H1 (cell line): ENCODE results near the gene ZNF695. TPM values are rescaled to one million over a fixed set of nuclear protein-coding genes. Genes with fewer than 3 reads are reported as not detected.

Experiments used
- CTCF ChIA-PET: fragments of 300-600 bp; sonication (Branson Sonifier 250); formaldehyde crosslinking; loops from one replicate; lab custom pipeline; 2021; ENCODE audit not compliant: partially characterized antibody; lab: Charles Lee
- POLR2A ChIA-PET: fragments of 300-600 bp; sonication (Branson Sonifier 250); formaldehyde crosslinking; loops from one replicate; lab custom pipeline; 2021; ENCODE audit warnings: inconsistent platforms; ENCODE audit not compliant: partially characterized antibody; lab: Charles Lee
- DNase-seq, 2 experiments: peaks; one replicate each; pipeline versions ENCODE4 v3.0.0 to v3.0.0-alpha.2; 2010 to 2022; ENCODE audit warnings: low spot score in 2 of 2, low read depth in 1 of 2, mixed read lengths in 1 of 2
- FAIRE-seq: peaks from 2 replicates; lab custom pipeline; 2011; peaks lifted over from hg19 to GRCh38; lab: Jason Lieb, UNC
- H2AFZ ChIP-seq: 2 replicates; pipeline ENCODE4 v1.8.1; 2012; ENCODE audit warnings: low read length, inconsistent platforms
- H2AK5ac ChIP-seq: 2 replicates; pipeline ENCODE4 v1.6.1; 2013; ENCODE audit warnings: low read depth, low read length
- H2BK120ac ChIP-seq: replicated peaks from 2 replicates; pipeline ENCODE3; 2013; ENCODE audit warnings: low read depth, low read length, inconsistent platforms
- H2BK12ac ChIP-seq: 2 replicates; pipeline ENCODE4 v1.6.1; 2013; ENCODE audit warnings: low read depth, low read length
- H2BK15ac ChIP-seq: 2 replicates; pipeline ENCODE4 v1.6.1; 2013; ENCODE audit warnings: low read length
- H2BK20ac ChIP-seq: 2 replicates; pipeline ENCODE4 v1.6.1; 2013; ENCODE audit warnings: low read length
- H2BK5ac ChIP-seq: 2 replicates; pipeline ENCODE4 v1.6.1; 2013; ENCODE audit warnings: low read depth, low read length
- H3K14ac ChIP-seq: 2 replicates; pipeline ENCODE4 v1.6.1; 2013; ENCODE audit warnings: inconsistent platforms; ENCODE audit not compliant: insufficient read length
- H3K18ac ChIP-seq: 2 replicates; pipeline ENCODE4 v1.6.1; 2013; ENCODE audit warnings: low read length; ENCODE audit errors: extremely low read depth
- H3K23ac ChIP-seq: 2 replicates; pipeline ENCODE4 v1.6.1; 2013; ENCODE audit warnings: inconsistent platforms; ENCODE audit not compliant: insufficient read length
- H3K23me2 ChIP-seq: 2 replicates; pipeline ENCODE4 v1.6.1; 2013; ENCODE audit warnings: low read depth, low read length
- H3K27ac ChIP-seq: 2 replicates; pipeline ENCODE4 v1.6.1; 2011; ENCODE audit warnings: low read depth, low read length, inconsistent platforms
- H3K27me3 ChIP-seq, 4 experiments: replicated peaks in 1 of 4; 1 replicate in 1 of 4; 2 replicates in 3 of 4; pipeline versions ENCODE4 v1.6.1 to v1.8.1; 2011 to 2013; ENCODE audit warnings: low read length in 3 of 4, mild to moderate bottlenecking in 3 of 4, inconsistent platforms in 2 of 4, mixed read lengths in 2 of 4, moderate library complexity in 1 of 4; ENCODE audit not compliant: control insufficient read depth in 3 of 4, insufficient read depth in 3 of 4; ENCODE audit errors: extremely low read depth in 1 of 4
- H3K36me3 ChIP-seq, 4 experiments: 2 replicates each; pipeline versions ENCODE4 v1.6.1 to v1.8.1; 2011 to 2013; ENCODE audit warnings: mild to moderate bottlenecking in 4 of 4, low read length in 3 of 4, moderate library complexity in 2 of 4, control low read depth in 1 of 4, inconsistent platforms in 1 of 4; ENCODE audit not compliant: insufficient read depth in 4 of 4, control insufficient read depth in 2 of 4
- H3K4ac ChIP-seq: replicated peaks from 2 replicates; pipeline ENCODE3; 2013; ENCODE audit warnings: low read length, low read depth, mixed read lengths, inconsistent platforms; ENCODE audit not compliant: insufficient read length
- H3K4me1 ChIP-seq, 4 experiments: replicated peaks in 1 of 4; 1 replicate in 1 of 4; 2 replicates in 3 of 4; pipeline versions ENCODE4 v1.6.1 to v1.8.1; 2011 to 2013; ENCODE audit warnings: low read length in 3 of 4, inconsistent platforms in 2 of 4, mixed read lengths in 1 of 4; ENCODE audit not compliant: insufficient read depth in 4 of 4, control insufficient read depth in 3 of 4
- H3K4me2 ChIP-seq, 2 experiments: 2 replicates each; pipeline versions ENCODE4 v1.6.1 to v1.8.1; 2011 to 2013; ENCODE audit warnings: low read depth in 2 of 2, low read length in 2 of 2, control low read depth in 1 of 2, inconsistent platforms in 1 of 2, mild to moderate bottlenecking in 1 of 2; ENCODE audit not compliant: insufficient read depth in 1 of 2
- H3K4me3 ChIP-seq, 4 experiments: fragments of 200-600, 300-600 bp in 1 of 4; sonication (generic), shearing (Covaris generic), sonication (Bioruptor Twin) in 1 of 4; 2 replicates each; pipeline versions ENCODE4 v1.5.1 to v1.8.1; 2011 to 2016; ENCODE audit warnings: low read length in 4 of 4, low read depth in 3 of 4, control low read depth in 2 of 4, inconsistent platforms in 2 of 4, mild to moderate bottlenecking in 2 of 4, mixed read lengths in 1 of 4, moderate library complexity in 1 of 4; ENCODE audit not compliant: insufficient read depth in 2 of 4; ENCODE audit errors: extremely low read depth in 1 of 4
- H3K56ac ChIP-seq: replicated peaks from 2 replicates; pipeline ENCODE3; 2013; ENCODE audit warnings: low read depth, mild to moderate bottlenecking, mixed read lengths, low read length, inconsistent platforms; ENCODE audit not compliant: insufficient read length
- H3K79me1 ChIP-seq: 2 replicates; pipeline ENCODE4 v1.6.1; 2013; ENCODE audit warnings: low read depth, low read length, control low read depth
- H3K79me2 ChIP-seq, 2 experiments: 2 replicates each; pipeline versions ENCODE4 v1.6.1 to v1.8.1; 2012 to 2013; ENCODE audit warnings: low read length in 2 of 2, mild to moderate bottlenecking in 2 of 2, inconsistent platforms in 1 of 2; ENCODE audit not compliant: insufficient read depth in 2 of 2, control insufficient read depth in 1 of 2
- H3K9ac ChIP-seq, 4 experiments: replicated peaks in 1 of 4; 1 replicate in 1 of 4; 2 replicates in 3 of 4; pipeline versions ENCODE4 v1.6.1 to v1.8.1; 2011 to 2013; ENCODE audit warnings: low read depth in 3 of 4, low read length in 3 of 4, control low read depth in 2 of 4, mild to moderate bottlenecking in 2 of 4, moderate library complexity in 2 of 4, inconsistent platforms in 1 of 4; ENCODE audit errors: extremely low read depth in 1 of 4
- H3K9me3 ChIP-seq, 2 experiments: 2 replicates each; pipeline versions ENCODE4 v1.6.1 to v1.8.1; 2012 to 2013; ENCODE audit warnings: mild to moderate bottlenecking in 2 of 2, moderate library complexity in 2 of 2, control low read depth in 1 of 2, inconsistent platforms in 1 of 2, low read depth in 1 of 2, low read length in 1 of 2, mixed read lengths in 1 of 2; ENCODE audit not compliant: insufficient read depth in 2 of 2
- H4K20me1 ChIP-seq, 2 experiments: replicated peaks in 1 of 2; 2 replicates each; pipeline versions ENCODE3 to v1.8.1; 2011 to 2013; ENCODE audit warnings: inconsistent platforms in 2 of 2, low read length in 2 of 2, mild to moderate bottlenecking in 1 of 2; ENCODE audit not compliant: insufficient read depth in 2 of 2, control insufficient read depth in 1 of 2
- H4K5ac ChIP-seq: 2 replicates; pipeline ENCODE4 v1.6.1; 2013; ENCODE audit warnings: low read length, low read depth, mixed read lengths, inconsistent platforms; ENCODE audit not compliant: insufficient read length
- H4K8ac ChIP-seq: 2 replicates; pipeline ENCODE4 v1.8.0; 2013; ENCODE audit warnings: mild to moderate bottlenecking, moderate library complexity, low read length, inconsistent platforms; ENCODE audit not compliant: insufficient read depth; ENCODE audit errors: extremely low read depth
- H4K91ac ChIP-seq: replicated peaks from 2 replicates; pipeline ENCODE3; 2013; ENCODE audit warnings: low read length, mixed read lengths, inconsistent platforms; ENCODE audit not compliant: insufficient read length
- CBX5 ChIP-seq: fragments of 300-800, 300-1000 bp; sonication (generic); IDR thresholded peaks from 2 replicates; pipeline ENCODE4 v1.7.1; 2016; ENCODE audit warnings: antibody characterized with exemption, low read length, low read depth
- CREB1 ChIP-seq: IDR thresholded peaks from 2 replicates; pipeline ENCODE4 v1.6.1; 2012; ENCODE audit warnings: inconsistent platforms
- EGR1 ChIP-seq: IDR thresholded peaks from 2 replicates; pipeline ENCODE4 v1.6.1; 2011; ENCODE audit warnings: low read depth, low read length, borderline replicate concordance
- EP300 ChIP-seq, 2 experiments: IDR thresholded peaks; 1 replicate in 1 of 2; 2 replicates in 1 of 2; pipeline ENCODE4 v1.6.1; 2011 to 2012; ENCODE audit warnings: low read depth in 2 of 2, low read length in 2 of 2, mild to moderate bottlenecking in 2 of 2, borderline replicate concordance in 1 of 2, inconsistent platforms in 1 of 2, moderate library complexity in 1 of 2
- GABPA ChIP-seq: IDR thresholded peaks from 2 replicates; pipeline ENCODE4 v1.6.1; 2011; ENCODE audit warnings: mild to moderate bottlenecking, low read length, moderate library complexity, borderline replicate concordance; ENCODE audit not compliant: insufficient read depth
- HDAC6 ChIP-seq: IDR thresholded peaks from one replicate; pipeline ENCODE4 v1.7.1; 2012; ENCODE audit warnings: low read depth, mild to moderate bottlenecking, inconsistent platforms, low read length, moderate library complexity
- KDM1A ChIP-seq: fragments of 200-600, 300-600 bp; sonication (generic); IDR thresholded peaks from 2 replicates; pipeline ENCODE4 v1.7.1; 2016; ENCODE audit warnings: mild to moderate bottlenecking, low read length, borderline replicate concordance
- KDM5A ChIP-seq: fragments of 200-600 bp; IDR thresholded peaks from 2 replicates; pipeline ENCODE4 v1.7.1; 2012; ENCODE audit warnings: mild to moderate bottlenecking, low read length, inconsistent platforms, mixed read lengths
- RAD21 ChIP-seq, 2 experiments: IDR thresholded peaks in 1 of 2; conservative IDR thresholded peaks in 1 of 2; 2 replicates each; pipeline ENCODE4 v1.6.1; 2011; ENCODE audit warnings: low read depth in 2 of 2, low read length in 2 of 2, improper control_type of control experiment in 1 of 2, inconsistent platforms in 1 of 2, mild to moderate bottlenecking in 1 of 2, moderate library complexity in 1 of 2
- RFX5 ChIP-seq: IDR thresholded peaks from 2 replicates; pipeline ENCODE4 v1.6.1; 2011; ENCODE audit warnings: low read depth, low read length, improper control_type of control experiment, borderline replicate concordance
- SIRT6 ChIP-seq: IDR thresholded peaks from one replicate; pipeline ENCODE4 v1.7.1; 2012; ENCODE audit warnings: low read length, inconsistent platforms
- SIX5 ChIP-seq: IDR thresholded peaks from 2 replicates; pipeline ENCODE4 v1.6.1; 2011; ENCODE audit warnings: mild to moderate bottlenecking, low read depth, low read length
- TAF1 ChIP-seq: IDR thresholded peaks from 2 replicates; pipeline ENCODE4 v1.6.1; 2011; ENCODE audit warnings: mild to moderate bottlenecking, low read depth, low read length
- TBP ChIP-seq: IDR thresholded peaks from 2 replicates; pipeline ENCODE4 v1.6.1; 2011; ENCODE audit warnings: low read depth, low read length, improper control_type of control experiment
- ZNF274 ChIP-seq: IDR thresholded peaks from 2 replicates; pipeline ENCODE4 v1.7.0; 2012; ENCODE audit warnings: low read length, borderline replicate concordance; ENCODE audit errors: extremely low read depth
- WGBS, 2 experiments: shearing (Covaris generic) in 1 of 2; methylation state at CpG; one replicate each; pipeline versions ENCODE4 v1.1.6 to v1.1.7; 2013 to 2015; ENCODE audit warnings: low lambda C conversion rate in 2 of 2, mixed read lengths in 2 of 2, inconsistent platforms in 1 of 2, low coverage in 1 of 2, missing lambda C conversion rate in 1 of 2; ENCODE audit not compliant: insufficient replicate concordance in 2 of 2, insufficient coverage in 1 of 2, insufficient read length in 1 of 2; ENCODE audit errors: extremely low coverage in 1 of 2, missing lambda C conversion rate in 1 of 2; 5-methylcytosine and 5-hydroxymethylcytosine counted together
- polyA plus RNA-seq, 7 experiments: library from polyadenylated mRNA; depleted of rRNA in 3 of 7; stranded (reverse) in 5 of 7; unstranded in 2 of 7; fragments of >200 nt in 5 of 7; fragments of 200-250 nt in 2 of 7; gene quantifications; 1 replicate in 5 of 7; 2 replicates in 1 of 7; 4 replicates in 1 of 7; pipeline versions ENCODE4 v1.2.1 to v1.2.3, GENCODE V29; 2011 to 2013; ENCODE audit warnings: missing spikeins in 2 of 7, mixed read lengths in 2 of 7
- total RNA-seq: library from RNA; stranded (reverse); fragmentation: NEBNext Ultra II Directional; extraction: Animal tissue kit (Norgen Biotek cat#: 25700); gene quantifications from 2 replicates; pipeline ENCODE4 v1.2.1, GENCODE V29; 2021

The ZNF695 gene
- total and polyA plus RNA-seq, 2 of the 8 experiments (the other 6 are each of a cell fraction or from before 2014, with no cell fraction given): 9.2 to 27.0 TPM

DNA sequence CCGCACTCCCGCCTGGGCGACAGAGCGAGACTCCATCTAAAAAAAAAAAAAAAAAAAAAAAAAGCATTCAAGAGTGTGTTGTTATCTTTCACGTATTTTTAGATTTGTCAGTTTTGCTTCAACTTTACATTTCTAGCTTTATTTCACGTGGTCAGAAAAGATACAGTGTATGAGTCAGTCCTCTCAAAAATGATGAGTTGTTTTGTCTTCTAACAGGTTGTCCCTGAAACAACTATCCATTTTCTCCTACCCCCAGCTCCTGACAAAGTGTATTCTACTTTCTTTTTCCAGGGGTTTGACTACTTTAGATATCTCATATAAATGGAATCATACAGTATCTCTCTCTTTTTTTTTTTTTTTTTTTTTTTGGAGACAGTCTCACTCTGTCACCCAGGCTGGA is 5.5 kb upstream of the ZNF695 start:
- WGBS, 2 experiments: 87% methylated on average over 2 of the region's 6 CpGs; no CpG with 5 or more reads in 1 of the 2 experiments
- no peak overlapping the region for H2BK5ac ChIP-seq
- no peak overlapping the region for H2BK120ac ChIP-seq
- H3K27ac ChIP-seq: no peak overlapping the region
- no peaks in the 10 kb centered on the region for H3K79me1 ChIP-seq
- H3K23me2 ChIP-seq: no peaks in the 10 kb centered on the region
- FAIRE-seq (no peak), DNase-seq (no peak)
- H3K27me3 ChIP-seq: no peaks in the 10 kb centered on the region
- H3K18ac ChIP-seq: no peak overlapping the region
- no peak overlapping the region for H3K4ac ChIP-seq
- H3K9me3 ChIP-seq: peaks cover 0 to 3% of the 10 kb centered on the region in 2 experiments; a peak in 3 of 4 replicates
- CTCF ChIA-PET: interaction anchor here (0.7 to 1.0 kb wide), 3 partner anchors 14 to 42 kb away, joined by 3 to 4 read pairs (median 4); no protein-coding TSS in a partner anchor
- POLR2A ChIA-PET: no interaction called here
- no peaks in the 10 kb centered on the region for H4K20me1 ChIP-seq
- H2BK20ac ChIP-seq: no peak overlapping the region
- H3K23ac ChIP-seq: no peak overlapping the region
- H3K4me3 ChIP-seq: no peak overlapping the region
- no peak overlapping the region for H2BK12ac ChIP-seq
- no peak overlapping the region for H2BK15ac ChIP-seq
- no peak overlapping the region for H3K9ac ChIP-seq
- H2AK5ac ChIP-seq: no peak overlapping the region
- H3K36me3 ChIP-seq: no peaks in the 10 kb centered on the region
- no peak overlapping the region for H3K56ac ChIP-seq
- no peak overlapping the region for H2AFZ ChIP-seq
- no peak overlapping the region for H4K5ac ChIP-seq
- H3K4me2 ChIP-seq: no peak overlapping the region
- H4K91ac ChIP-seq: no peak overlapping the region
- no peaks in the 10 kb centered on the region for H3K4me1 ChIP-seq
- H3K79me2 ChIP-seq: no peaks in the 10 kb centered on the region
- H4K8ac ChIP-seq: no peak overlapping the region
- H3K14ac ChIP-seq: no peak overlapping the region
- TF ChIP-seq GABPA (no peak), ZNF274 (no peak), EP300 (IDR thresholded peaks at IDR 0.05; ENCODE audit: borderline replicate concordance in 1 of 2, low read depth in 2 of 2, low read length in 2 of 2) (no peak), CREB1 (no peak), RAD21 (IDR thresholded peaks at IDR 0.05 in 1 of 2, conservative IDR thresholded peaks at IDR 0.05 in 1 of 2; ENCODE audit: low read depth in 2 of 2, low read length in 2 of 2) (no peak), RFX5 (no peak), KDM1A (no peak), EGR1 (no peak), CBX5 (no peak), HDAC6 (no peak), TBP (no peak), SIX5 (no peak), KDM5A (no peak), SIRT6 (no peak), TAF1 (no peak)
